NCI-H1048 (cell line): ENCODE measurements around the gene AVPI1.
A peak's percentile ranks its signal among the peaks of the same experiment; 100 is the strongest.
"Not testable (repeated sequence)": the region's sequence is repeated elsewhere in the genome, so short reads cannot be mapped to it uniquely, and the experiment has no call there.

Experiments used
- DNase-seq: peaks from one replicate; lab custom pipeline; 2025; lab: John Stamatoyannopoulos, UW

Gene AVPI1

DNA sequence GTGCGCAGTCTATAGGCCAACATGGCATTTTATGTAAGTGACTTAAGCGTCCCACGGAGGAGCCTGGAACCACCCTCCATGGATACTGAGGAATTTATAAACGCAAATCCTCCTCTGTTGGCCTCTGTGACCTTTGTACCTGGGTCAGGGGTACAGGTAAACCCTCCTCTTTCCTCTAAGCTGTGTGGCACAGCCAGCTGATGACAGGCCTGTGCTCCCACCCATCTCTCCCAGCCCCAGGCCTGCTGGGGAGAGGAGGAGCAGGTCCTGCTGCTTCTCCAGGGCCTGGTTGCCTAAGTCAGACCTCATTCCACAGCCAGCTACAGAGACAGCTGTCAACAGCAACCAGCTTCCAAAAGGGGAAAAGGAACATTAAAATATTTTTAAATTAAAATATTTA, 5.0 kb downstream of the AVPI1 start:
- DNase-seq, result no peak

DNA sequence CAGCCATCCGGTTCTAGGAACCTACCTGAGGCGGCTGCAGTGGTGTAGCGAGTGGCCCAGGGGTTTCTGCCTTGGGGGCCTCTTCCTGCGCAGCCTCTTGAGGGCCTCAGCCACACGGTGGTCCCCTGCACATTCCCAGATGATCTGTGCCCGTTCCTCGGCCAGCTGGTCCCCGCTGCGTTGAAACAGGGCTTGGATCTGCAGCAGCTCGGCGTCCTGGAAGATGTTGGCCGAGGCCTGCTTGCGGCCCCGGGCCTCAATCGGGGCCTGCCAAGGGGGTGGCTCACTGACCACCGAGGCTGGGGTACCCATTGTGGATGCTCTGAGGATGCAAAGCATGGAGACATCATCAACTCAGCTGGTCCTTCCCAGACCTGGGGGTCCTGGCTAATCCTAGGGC, 7.4 kb downstream of the AVPI1 start:
- no peak for DNase-seq

DNA sequence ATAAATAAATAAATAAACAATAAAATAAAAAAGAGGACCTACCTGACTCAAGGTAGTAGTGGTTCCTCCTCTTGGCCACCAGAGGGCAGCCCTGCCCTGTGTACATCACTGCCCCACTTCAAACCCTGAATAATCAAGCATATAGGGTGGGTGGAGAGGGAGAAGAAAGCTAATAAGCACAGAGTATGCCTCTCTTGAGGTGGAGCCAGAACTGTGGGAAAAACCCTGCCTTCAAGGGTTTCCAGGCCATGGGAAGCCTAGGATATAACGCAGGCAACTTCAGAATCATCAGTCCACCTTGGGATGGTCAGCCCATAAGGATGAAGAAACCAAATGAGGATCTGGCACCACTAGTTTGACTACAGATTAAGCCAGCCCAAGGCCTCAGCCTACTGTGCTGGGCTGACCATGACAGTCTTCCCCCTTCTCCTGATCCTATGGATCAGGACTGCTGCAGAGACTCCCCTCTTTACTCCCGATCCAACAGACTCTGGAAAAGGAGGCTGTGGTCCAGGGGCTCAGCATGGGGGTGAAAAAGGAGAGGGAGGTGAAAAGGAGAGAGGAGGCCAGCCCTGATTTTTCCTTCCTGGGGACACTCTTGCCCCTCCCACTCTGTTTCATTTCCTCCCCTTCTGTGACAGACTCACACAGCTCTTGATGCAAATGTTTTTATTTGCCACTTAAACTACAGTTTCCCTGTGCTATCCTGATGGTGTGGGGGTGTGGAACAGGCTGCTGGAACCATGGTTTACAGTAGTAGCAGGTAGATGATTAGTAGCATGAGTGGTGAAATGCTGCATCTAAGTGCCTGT, 10.1 kb downstream of the AVPI1 start:
- peak; percentile 26 for DNase-seq

DNA sequence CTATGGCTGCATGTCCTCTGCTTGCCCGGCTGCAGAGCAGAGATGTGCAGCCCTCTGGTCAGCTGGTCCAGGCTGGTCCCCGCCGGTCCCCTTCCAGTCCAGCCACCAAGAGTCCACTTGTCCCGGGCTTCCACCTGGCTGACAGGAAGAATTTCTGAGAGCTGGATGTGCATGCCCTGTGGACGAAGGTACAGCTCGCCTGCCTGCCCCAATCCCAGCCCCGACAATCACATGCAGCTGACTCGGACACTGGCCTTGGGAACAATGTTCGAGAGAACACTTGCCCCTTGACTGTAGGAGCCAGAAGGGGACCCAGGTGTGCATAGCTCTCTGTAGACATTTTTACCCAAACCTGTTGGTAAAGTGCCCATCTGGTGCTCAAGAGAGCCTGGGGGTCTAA, 11.8 kb downstream of the AVPI1 start:
- DNase-seq, result no peak

GRCh38 chr10:97673736-97674525, 13.1 kb downstream of the AVPI1 start:
- DNase-seq, result no peak

DNA sequence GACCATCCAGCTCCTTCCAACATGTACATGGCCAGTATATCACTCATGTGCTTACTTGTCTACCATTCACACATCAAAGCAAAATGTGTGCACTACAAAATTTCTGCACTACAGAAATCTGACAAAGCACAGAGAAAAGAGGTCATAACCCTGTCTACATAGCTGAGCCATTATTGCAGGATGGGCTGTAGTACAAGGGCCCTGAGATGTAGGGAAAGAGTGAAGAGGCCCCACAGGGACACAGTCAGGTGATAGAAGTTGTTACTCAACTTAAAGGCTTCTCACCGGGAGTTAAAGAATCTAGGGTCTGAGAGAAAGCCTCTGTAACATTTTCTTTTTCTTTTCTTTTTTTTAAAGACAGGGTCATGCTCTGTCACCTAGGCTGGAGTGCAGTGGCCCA, 17.5 kb downstream of the AVPI1 start:
- DNase-seq, result no peak

GRCh38 chr10:97667463-97667862, 19.6 kb downstream of the AVPI1 start:
- DNase-seq, result no peak

DNA sequence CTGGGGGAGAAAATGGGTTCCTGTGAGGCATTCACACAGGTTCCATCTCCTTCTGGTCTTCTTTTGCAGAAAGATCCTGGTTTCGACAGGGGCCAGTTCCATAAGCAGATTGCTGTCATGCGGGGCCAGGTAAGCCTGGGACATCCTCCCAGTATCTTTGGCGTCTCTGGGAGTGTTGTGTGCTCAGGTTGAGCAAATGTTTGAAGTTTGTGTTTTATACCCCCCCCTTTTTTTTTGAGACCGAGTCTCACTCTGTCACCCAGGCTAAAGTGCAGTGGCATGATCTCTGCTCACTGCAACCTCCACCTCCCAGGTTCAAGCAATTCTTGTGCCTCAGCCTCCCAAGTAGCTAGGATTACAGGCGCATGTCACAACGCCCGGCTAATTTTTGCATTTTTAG, 20.0 kb downstream of the AVPI1 start:
- DNase-seq, result no peak

- DNase-seq, result no peak
Measured at GRCh38 chr10:97664282-97664850, 22.7 kb downstream of the AVPI1 start.

- DNase-seq, result no peak
Measured at GRCh38 chr10:97659589-97659988, 27.5 kb downstream of the AVPI1 start.

DNA sequence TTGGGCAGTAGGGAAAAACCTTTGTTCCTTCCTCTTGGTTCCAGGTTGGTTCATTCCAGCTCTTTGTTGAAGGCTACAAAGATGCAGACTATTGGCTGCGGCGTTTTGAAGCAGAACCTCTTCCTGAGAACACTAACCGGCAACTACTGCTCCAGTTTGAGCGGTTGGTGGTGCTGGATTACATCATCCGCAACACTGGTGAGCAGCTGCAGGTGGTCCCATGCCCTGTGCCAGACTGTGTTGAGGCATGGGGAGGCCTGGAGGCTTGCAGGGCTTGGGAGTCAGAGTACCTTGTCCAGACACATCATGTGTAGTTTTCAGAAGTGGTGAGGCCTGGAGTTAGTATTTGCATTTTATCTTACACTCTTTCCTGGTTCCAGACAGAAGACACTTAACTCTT, 30.3 kb downstream of the AVPI1 start:
- DNase-seq, result no peak

DNA sequence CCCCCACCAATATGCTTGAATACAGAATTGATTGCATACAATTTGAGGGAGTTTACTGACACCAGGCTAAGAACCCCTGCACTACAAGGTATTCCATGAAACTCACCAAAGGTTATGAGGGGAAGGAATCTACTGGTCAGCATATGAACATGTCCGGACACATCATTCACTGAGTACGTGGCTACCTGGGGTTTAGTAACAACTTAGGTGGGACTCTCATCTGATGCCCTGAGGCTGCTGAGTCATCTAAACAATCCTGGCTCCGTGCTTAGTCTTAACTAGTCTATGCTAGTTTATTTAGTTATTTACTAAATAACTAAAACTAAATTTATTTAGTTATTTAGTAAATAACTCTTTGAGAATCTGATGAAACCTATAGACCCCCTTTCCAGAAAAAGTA, 35.3 kb downstream of the AVPI1 start:
- no peak for DNase-seq

- no peak for DNase-seq
Measured at GRCh38 chr10:97650726-97651125, 36.3 kb downstream of the AVPI1 start.

- not testable (repeated sequence) for DNase-seq
Measured at GRCh38 chr10:97649405-97649750, 37.7 kb downstream of the AVPI1 start.

GRCh38 chr10:97648562-97649404, 38.3 kb downstream of the AVPI1 start:
- no peak for DNase-seq

- DNase-seq, result no peak
Measured at GRCh38 chr10:97647556-97647955, 39.5 kb downstream of the AVPI1 start.

DNA sequence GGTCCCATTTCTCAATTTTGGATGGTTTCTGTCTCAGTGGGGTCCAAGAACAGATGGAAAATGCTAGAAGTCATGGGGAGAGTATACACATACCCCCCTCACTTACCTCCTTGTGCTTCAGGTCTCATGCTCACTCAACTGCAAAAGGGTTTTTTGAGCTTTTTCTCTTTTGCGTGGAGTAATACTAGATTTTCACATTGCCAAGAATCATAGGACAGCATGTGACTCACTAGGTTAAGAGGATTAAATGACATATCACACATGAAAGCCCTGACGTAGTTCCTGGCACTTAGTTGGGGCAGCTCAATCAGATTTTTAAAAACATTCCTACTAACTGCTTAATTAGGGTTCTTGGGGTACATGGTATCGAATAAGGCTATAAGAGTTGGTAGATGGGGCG, 42.1 kb downstream of the AVPI1 start:
- DNase-seq, result no peak

- DNase-seq, result no peak
Measured at GRCh38 chr10:97643441-97643985, 43.5 kb downstream of the AVPI1 start.

DNA sequence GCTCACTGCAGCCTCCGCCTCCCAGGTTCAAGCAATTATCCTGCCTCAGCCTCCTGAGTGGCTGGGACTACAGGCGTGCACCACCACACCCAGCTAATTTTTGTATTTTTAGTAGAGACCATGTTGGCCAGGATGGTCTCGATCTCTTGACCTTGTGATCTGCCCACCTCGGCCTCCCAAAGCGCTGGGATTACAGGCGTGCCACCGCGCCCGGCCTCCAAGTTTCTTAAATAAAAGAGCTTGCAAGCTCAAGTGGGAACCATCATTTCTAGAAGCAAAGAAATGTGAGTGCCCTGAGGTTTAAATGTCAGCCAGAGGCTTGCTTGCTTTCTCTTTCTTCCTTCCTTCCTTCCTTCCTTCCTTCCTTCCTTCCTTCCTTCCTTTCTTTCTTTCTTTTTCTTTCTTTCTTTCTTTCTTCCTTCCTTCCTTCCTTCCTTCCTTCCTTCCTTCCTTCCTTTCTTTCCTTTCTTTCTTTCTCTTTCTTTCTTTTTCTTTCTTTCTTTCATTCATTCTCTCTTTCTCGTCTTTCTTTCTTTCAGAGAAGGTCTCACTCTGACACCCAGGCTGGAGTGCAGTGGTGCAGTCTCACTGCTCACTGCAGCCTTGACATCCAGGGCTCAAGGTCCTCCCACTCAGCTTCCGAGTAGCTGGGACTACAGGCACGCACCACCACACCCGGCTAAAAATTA, 44.4 kb downstream of the AVPI1 start:
- not testable (repeated sequence) for DNase-seq

GRCh38 chr10:97640868-97641811, 45.9 kb downstream of the AVPI1 start:
- no peak for DNase-seq
